K562 (cell line): ENCODE measurements around the gene PRDM15. TPM values are rescaled to one million over a fixed set of nuclear protein-coding genes. Genes with fewer than 3 reads are reported as not detected.

Source experiments
- ATAC-seq: fragments of 200-7000 bp; cut with Tn5 transposase; 3 replicates; pipeline ENCODE4 v1.9.1; 2020; ENCODE audit warnings: moderate library complexity
- BruUV-seq: library from RNA; stranded (reverse); fragments of 400-500 nt; replicated peaks from 2 replicates; lab custom pipeline; 2021; lab: Mats Ljungman, UMichigan
- CTCF ChIA-PET: fragments of 300-600 bp; formaldehyde crosslinking; extraction: SDS; loops from one replicate; lab custom pipeline; 2021; ENCODE audit warnings: low intra/inter-chr PET ratio; lab: Yijun Ruan, JAX
- POLR2A ChIA-PET: fragments of 300-600, 350-650 bp; sonication (Branson Sonifier 250); formaldehyde crosslinking; extraction: SDS; loops from one replicate; lab custom pipeline; 2021; ENCODE audit warnings: antibody characterized with exemption, inconsistent platforms; lab: Yijun Ruan, JAX
- DNase-seq, 4 experiments: peaks; one replicate each; pipeline versions ENCODE4 v3.0.0 to v3.0.0-alpha.2; 2011 to 2018; ENCODE audit warnings: low spot score in 3 of 4, mixed read lengths in 3 of 4; ENCODE audit errors: extremely low read depth in 1 of 4
- FAIRE-seq: peaks from 2 replicates; lab custom pipeline; 2011; peaks lifted over from hg19 to GRCh38; lab: Jason Lieb, UNC
- H2AFZ ChIP-seq: 2 replicates; pipeline ENCODE4 v1.6.0; 2011; ENCODE audit warnings: low read depth, low read length, control low read depth, inconsistent platforms
- H3K27ac ChIP-seq: fragments of 200-600 bp; 3 replicates; pipeline ENCODE4 v1.8.0; 2011; ENCODE audit warnings: low read depth, mild to moderate bottlenecking, control low read depth, inconsistent platforms, low read length, moderate library complexity, mixed read lengths; ENCODE audit errors: extremely low read depth
- H3K27me3 ChIP-seq, 2 experiments: fragments of 300-600 bp in 1 of 2; 2 replicates in 1 of 2; 3 replicates in 1 of 2; pipeline versions ENCODE4 v1.6.0 to v1.8.0; 2011; ENCODE audit warnings: inconsistent platforms in 2 of 2, low read length in 2 of 2, mild to moderate bottlenecking in 1 of 2, mixed read lengths in 1 of 2, moderate library complexity in 1 of 2; ENCODE audit not compliant: control insufficient read depth in 2 of 2, insufficient read depth in 2 of 2
- H3K36me3 ChIP-seq: fragments of 300-600 bp; 3 replicates; pipeline ENCODE4 v1.8.0; 2011; ENCODE audit warnings: mild to moderate bottlenecking, low read length, inconsistent platforms; ENCODE audit not compliant: control insufficient read depth, insufficient read depth
- H3K4me1 ChIP-seq, 2 experiments: fragments of 200-600 bp in 1 of 2; replicated peaks in 1 of 2; 2 replicates in 1 of 2; 3 replicates in 1 of 2; pipeline versions ENCODE4 v1.5.1 to v1.8.0; 2011; ENCODE audit warnings: inconsistent platforms in 2 of 2, low read length in 2 of 2, mild to moderate bottlenecking in 1 of 2, mixed read lengths in 1 of 2, moderate library complexity in 1 of 2; ENCODE audit not compliant: control insufficient read depth in 2 of 2, insufficient read depth in 2 of 2
- H3K4me2 ChIP-seq: 2 replicates; pipeline ENCODE4 v1.6.1; 2011; ENCODE audit warnings: low read length, control low read depth, inconsistent platforms, mixed read lengths; ENCODE audit not compliant: insufficient read depth
- H3K4me3 ChIP-seq: fragments of 200-600 bp; sonication (generic), shearing (Covaris generic); 2 replicates; pipeline ENCODE4 v1.5.1; 2016; ENCODE audit warnings: control low read depth, inconsistent platforms
- H3K79me2 ChIP-seq: fragments of 200-600 bp; 3 replicates; pipeline ENCODE4 v1.8.0; 2011; ENCODE audit warnings: low read length, inconsistent platforms; ENCODE audit not compliant: control insufficient read depth, insufficient read depth
- H3K9ac ChIP-seq, 2 experiments: 2 replicates each; pipeline versions ENCODE4 v1.6.0 to v1.6.1; 2011; ENCODE audit warnings: low read depth in 2 of 2, low read length in 2 of 2, control low read depth in 1 of 2, inconsistent platforms in 1 of 2, mild to moderate bottlenecking in 1 of 2, mixed read lengths in 1 of 2; ENCODE audit not compliant: insufficient read depth in 1 of 2
- H3K9me1 ChIP-seq: one replicate; pipeline ENCODE4 v1.6.0; 2011; ENCODE audit warnings: inconsistent platforms, mild to moderate bottlenecking, low read length, moderate library complexity; ENCODE audit not compliant: control insufficient read depth, insufficient read depth
- H3K9me3 ChIP-seq: replicated peaks from 2 replicates; pipeline ENCODE4 v1.5.1; 2011; ENCODE audit warnings: low read depth, low read length, inconsistent platforms; ENCODE audit not compliant: control insufficient read depth, insufficient read depth
- H4K20me1 ChIP-seq: replicated peaks from 2 replicates; pipeline ENCODE4 v1.6.1; 2011; ENCODE audit warnings: low read length, inconsistent platforms, mixed read lengths; ENCODE audit not compliant: control insufficient read depth, insufficient read depth
- BDP1 ChIP-seq: IDR thresholded peaks from 3 replicates; pipeline ENCODE4 v1.6.1; 2011; ENCODE audit not compliant: insufficient read length, insufficient read depth
- CHD1 ChIP-seq: fragments of 200-600 bp; sonication (generic); IDR thresholded peaks from one replicate; pipeline ENCODE4 v1.6.1; 2012; ENCODE audit warnings: mild to moderate bottlenecking, moderate library complexity, low read length, inconsistent platforms
- FOXP4 ChIP-seq: sonication (generic); formaldehyde crosslinking; IDR thresholded peaks from 2 replicates; pipeline ENCODE4 v1.8.0; 2022; ENCODE audit warnings: mild to moderate bottlenecking, missing genetic modification reagents, borderline replicate concordance
- IRF1 ChIP-seq: sonication (generic); formaldehyde crosslinking; IDR thresholded peaks from 2 replicates; pipeline ENCODE4 v1.8.0; 2022; ENCODE audit warnings: missing genetic modification reagents, mild to moderate bottlenecking, borderline replicate concordance
- KHSRP ChIP-seq: fragments of 450-650 bp; IDR thresholded peaks from 2 replicates; pipeline ENCODE4 v1.6.1; 2017
- MTA2 ChIP-seq: fragments of 450-650 bp; IDR thresholded peaks from 2 replicates; pipeline ENCODE4 v1.6.1; 2016; ENCODE audit warnings: low read depth
- RUNX1 ChIP-seq: sonication (generic); IDR thresholded peaks from 2 replicates; pipeline ENCODE4 v1.6.1; 2016; ENCODE audit warnings: antibody characterized with exemption, low read depth
- SLC30A9 ChIP-seq: fragments of 250-450 bp; sonication (Bioruptor Pico); IDR thresholded peaks from 2 replicates; pipeline ENCODE4 v1.8.0; 2022; ENCODE audit warnings: mild to moderate bottlenecking, moderate library complexity
- SP2 ChIP-seq: IDR thresholded peaks from 2 replicates; pipeline ENCODE4 v1.6.1; 2011; ENCODE audit warnings: mild to moderate bottlenecking, low read depth, low read length, moderate library complexity; ENCODE audit not compliant: poor library complexity, severe bottlenecking; ENCODE audit errors: extremely low read depth
- ZBTB1 ChIP-seq: sonication (generic); formaldehyde crosslinking; IDR thresholded peaks from 2 replicates; pipeline ENCODE4 v1.8.1; 2023; ENCODE audit warnings: missing genetic modification reagents, low read depth, mild to moderate bottlenecking, borderline replicate concordance
- ZNF518B ChIP-seq: fragments of 250-450 bp; sonication (Bioruptor Pico); IDR thresholded peaks from 2 replicates; pipeline ENCODE4 v1.5.0; 2021; ENCODE audit warnings: mild to moderate bottlenecking, moderate library complexity
- WGBS: fragments of 100-300 bp; shearing (Covaris generic); methylation state at CpG from one replicate; pipeline ENCODE4 v1.1.6; 2016; ENCODE audit warnings: low coverage, mixed read lengths; ENCODE audit not compliant: insufficient coverage; ENCODE audit errors: missing lambda C conversion rate; 5-methylcytosine and 5-hydroxymethylcytosine counted together
- in situ Hi-C: fragments of 300-500 bp; cut with MboI; formaldehyde crosslinking; loops from 4 replicates; pipeline ENCODE4 v1.15.0; 2018; ENCODE audit warnings: inconsistent platforms, mixed read lengths
- intact Hi-C: fragments of 100-400 bp; cut with micrococcal nuclease; formaldehyde crosslinking; loops from 2 replicates; pipeline ENCODE4 v1.14.2; 2022
- polyA plus RNA-seq, 8 experiments: library from polyadenylated mRNA; depleted of rRNA in 4 of 8; stranded (reverse) in 5 of 8; unstranded in 3 of 8; fragments of >200 nt; fragmentation: Nextera tagmentation in 2 of 8; fragmentation: Illumina TruSeq in 1 of 8; extraction: Ambion mirVana in 2 of 8; extraction: Trizol in 1 of 8; gene quantifications; 2 replicates each; pipeline versions ENCODE4 v1.2.1 to v1.2.3, GENCODE V29; 2011 to 2014; ENCODE audit warnings: inconsistent platforms in 1 of 8, missing spikeins in 1 of 8
- total RNA-seq, 7 experiments: library from RNA; depleted of rRNA in 6 of 7; stranded (reverse); fragments of >200 nt in 6 of 7; fragmentation: Illumina TruSeq in 2 of 7; extraction: Trizol in 2 of 7; gene quantifications; 2 replicates each; pipeline versions ENCODE4 v1.2.1 to v1.2.3, GENCODE V29; 2011 to 2021; ENCODE audit warnings: low replicate concordance in 1 of 7

PRDM15 gene
- total and polyA plus RNA-seq, 9 of the 15 experiments (the other 6 are each of a cell fraction or from before 2014, with no cell fraction given), result 0.93 to 9.2 (median 6.2) TPM

DNA sequence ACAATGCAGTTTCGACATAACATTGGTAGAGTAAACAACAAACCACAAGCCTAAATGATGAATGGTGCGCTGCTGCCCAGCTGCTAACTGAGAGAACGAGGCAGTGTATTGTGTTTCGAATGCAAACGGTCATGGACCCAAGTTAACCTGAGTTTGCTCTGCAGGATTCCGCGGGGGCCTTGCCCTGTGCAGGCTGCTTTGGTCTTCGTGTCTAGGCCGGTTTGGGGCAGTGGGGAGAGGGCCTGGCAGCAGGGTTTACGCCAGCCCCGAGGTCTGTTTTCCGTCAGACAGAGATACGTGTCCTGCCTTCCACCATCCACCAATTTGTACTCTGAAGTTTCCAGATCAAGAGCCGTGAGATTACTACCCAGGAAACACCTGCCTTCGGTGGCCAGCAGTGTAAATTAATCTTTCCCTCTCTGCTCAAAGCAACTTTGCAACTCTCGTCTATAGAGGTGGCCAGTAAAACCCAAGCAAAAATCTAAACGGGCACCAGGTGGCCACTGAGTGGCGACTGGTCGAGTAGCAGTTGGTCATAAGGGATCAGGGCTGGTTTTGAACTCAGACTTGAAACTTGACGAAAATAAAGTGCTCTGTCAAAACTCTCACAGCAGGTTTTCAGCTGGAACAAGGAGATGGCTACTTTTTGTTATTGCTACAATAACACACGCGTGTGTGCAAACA, 6.3 kb upstream of the PRDM15 start:
- Histone ChIP-seq H3K36me3 (no peaks in the 10 kb centered on the region; the same call in 2 of the 3 replicates), H3K27me3 (no peaks in the 10 kb centered on the region), H3K9me1 (no peaks in the 10 kb centered on the region), H3K4me3 (no peak overlapping the region), H3K79me2 (no peaks in the 10 kb centered on the region), H3K4me2 (no peak overlapping the region), H2AFZ (no peak overlapping the region), H3K27ac (no peak overlapping the region), H3K4me1 (peaks cover 0 to 3% of the 10 kb centered on the region in 2 experiments; a peak in 1 of 5 replicates), H3K9ac (peak overlapping the region in 1 of 2 experiments; percentile 31; a peak in 1 of 4 replicates), H3K9me3 (no peaks in the 10 kb centered on the region), H4K20me1 (no peaks in the 10 kb centered on the region)
- ChIA-PET POLR2A (interaction anchor here (0.7 kb wide), 1 partner anchor 82 kb away, joined by 3 read pairs; no protein-coding TSS in a partner anchor), CTCF (no interaction called here)
- BruUV-seq, result no TSS peak
- 69% methylated on average over 20 of the region's 22 CpGs for WGBS
- in situ Hi-C loops (no loop called here), intact Hi-C loops (no loop called here)
- DNase-seq (no peak), ATAC-seq (no peak; the same call in 2 of the 3 replicates), FAIRE-seq (peak; percentile 26)
- TF ChIP-seq KHSRP (no peak), IRF1 (CRISPR knock-in tag) (no peak), SP2 (no peak), RUNX1 (no peak), ZBTB1 (CRISPR knock-in tag) (no peak), MTA2 (no peak), ZNF518B (CRISPR knock-in tag) (no peak), CHD1 (no peak), FOXP4 (CRISPR knock-in tag) (no peak), BDP1 (no peak), SLC30A9 (CRISPR knock-in tag) (no peak)
